Liver (tissue), 3 donors: Measurements from ENCODE around the gene NWD2.

ENCODE experiments used
- FOXA1 ChIP-seq: IDR thresholded peaks from 2 replicates; pipeline ENCODE4 v1.6.1; 2016; ENCODE audit warnings: antibody characterized with exemption
- GABPA ChIP-seq, 2 donors: IDR thresholded peaks in 1 of 2; conservative IDR thresholded peaks in 1 of 2; 2 replicates each; pipeline ENCODE4 v1.6.1; 2016; ENCODE audit warnings: antibody characterized with exemption in 2 of 2, mild to moderate bottlenecking in 1 of 2, moderate library complexity in 1 of 2
- HNF4A ChIP-seq, 2 donors: conservative IDR thresholded peaks; 2 replicates each; pipeline ENCODE4 v1.6.1; 2016; ENCODE audit warnings: antibody characterized with exemption in 2 of 2, mild to moderate bottlenecking in 2 of 2
- HNF4G ChIP-seq: IDR thresholded peaks from 2 replicates; pipeline ENCODE4 v1.6.1; 2016; ENCODE audit warnings: antibody characterized with exemption
- NR2F2 ChIP-seq: IDR thresholded peaks from 2 replicates; pipeline ENCODE4 v1.6.1; 2016; ENCODE audit warnings: antibody characterized with exemption
- RAD21 ChIP-seq, 2 donors: IDR thresholded peaks; 2 replicates each; pipeline ENCODE4 v1.6.1; 2016; ENCODE audit warnings: antibody characterized with exemption in 2 of 2, mild to moderate bottlenecking in 2 of 2
- RXRA ChIP-seq, 2 donors: IDR thresholded peaks; 2 replicates each; pipeline ENCODE4 v1.6.1; 2017 to 2018; ENCODE audit warnings: antibody characterized with exemption in 2 of 2, mild to moderate bottlenecking in 1 of 2
- TAF1 ChIP-seq: conservative IDR thresholded peaks from 2 replicates; pipeline ENCODE4 v1.6.1; 2016; ENCODE audit warnings: antibody characterized with exemption, mild to moderate bottlenecking
- YY1 ChIP-seq: IDR thresholded peaks from 2 replicates; pipeline ENCODE4 v1.6.1; 2016; ENCODE audit warnings: antibody characterized with exemption, mild to moderate bottlenecking
- TF ChIP-seq, protein P1 (sequence below): fragments of 150-350 bp; IDR thresholded peaks from 2 replicates; pipeline ENCODE4 v1.5.1; 2017; ENCODE audit warnings: improper control_type of control experiment, low read depth, low read length; ENCODE audit not compliant: missing input control
- TF ChIP-seq, protein P2 (sequence below): IDR thresholded peaks from 2 replicates; pipeline ENCODE4 v1.6.1; 2016; ENCODE audit warnings: antibody characterized with exemption
- TF ChIP-seq, protein P3 (sequence below): IDR thresholded peaks from 2 replicates; pipeline ENCODE4 v1.6.1; 2016; ENCODE audit warnings: antibody characterized with exemption, mild to moderate bottlenecking
- donor health status: healthy.
- donor health status: healthy.

DNA sequence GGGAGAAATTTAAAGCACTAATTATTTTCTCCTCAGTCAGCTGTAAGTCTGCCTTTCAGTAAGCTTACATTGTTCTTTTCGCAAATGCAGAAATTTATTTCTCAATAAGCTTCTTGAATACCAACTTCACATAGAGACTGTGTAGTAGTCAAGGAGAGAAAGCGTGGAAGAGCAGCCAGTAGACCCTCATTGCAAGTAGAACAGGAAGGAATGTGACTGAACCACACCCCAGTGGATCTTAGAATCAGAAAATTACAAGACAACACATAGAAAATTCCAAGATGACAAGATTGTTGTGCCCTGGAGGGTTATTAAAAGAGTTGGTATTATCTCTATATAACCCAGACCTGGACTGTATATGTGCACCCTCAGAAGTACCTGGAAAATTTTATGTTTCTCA is 224.7 kb downstream of the NWD2 start:
- TF ChIP-seq, protein P1, sequence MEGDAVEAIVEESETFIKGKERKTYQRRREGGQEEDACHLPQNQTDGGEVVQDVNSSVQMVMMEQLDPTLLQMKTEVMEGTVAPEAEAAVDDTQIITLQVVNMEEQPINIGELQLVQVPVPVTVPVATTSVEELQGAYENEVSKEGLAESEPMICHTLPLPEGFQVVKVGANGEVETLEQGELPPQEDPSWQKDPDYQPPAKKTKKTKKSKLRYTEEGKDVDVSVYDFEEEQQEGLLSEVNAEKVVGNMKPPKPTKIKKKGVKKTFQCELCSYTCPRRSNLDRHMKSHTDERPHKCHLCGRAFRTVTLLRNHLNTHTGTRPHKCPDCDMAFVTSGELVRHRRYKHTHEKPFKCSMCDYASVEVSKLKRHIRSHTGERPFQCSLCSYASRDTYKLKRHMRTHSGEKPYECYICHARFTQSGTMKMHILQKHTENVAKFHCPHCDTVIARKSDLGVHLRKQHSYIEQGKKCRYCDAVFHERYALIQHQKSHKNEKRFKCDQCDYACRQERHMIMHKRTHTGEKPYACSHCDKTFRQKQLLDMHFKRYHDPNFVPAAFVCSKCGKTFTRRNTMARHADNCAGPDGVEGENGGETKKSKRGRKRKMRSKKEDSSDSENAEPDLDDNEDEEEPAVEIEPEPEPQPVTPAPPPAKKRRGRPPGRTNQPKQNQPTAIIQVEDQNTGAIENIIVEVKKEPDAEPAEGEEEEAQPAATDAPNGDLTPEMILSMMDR = no peak
- TF ChIP-seq YY1 (no peak), TAF1 (no peak), GABPA (IDR thresholded peaks at IDR 0.05 in 1 of 2, conservative IDR thresholded peaks at IDR 0.05 in 1 of 2) (no peak), NR2F2 (no peak), FOXA1 (no peak), RAD21 (IDR thresholded peaks at IDR 0.05) (no peak), HNF4A (conservative IDR thresholded peaks at IDR 0.05) (no peak), HNF4G (no peak), RXRA (IDR thresholded peaks at IDR 0.05) (no peak)
- TF ChIP-seq, protein P2, sequence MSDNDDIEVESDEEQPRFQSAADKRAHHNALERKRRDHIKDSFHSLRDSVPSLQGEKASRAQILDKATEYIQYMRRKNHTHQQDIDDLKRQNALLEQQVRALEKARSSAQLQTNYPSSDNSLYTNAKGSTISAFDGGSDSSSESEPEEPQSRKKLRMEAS = no peak
- TF ChIP-seq, protein P3, sequence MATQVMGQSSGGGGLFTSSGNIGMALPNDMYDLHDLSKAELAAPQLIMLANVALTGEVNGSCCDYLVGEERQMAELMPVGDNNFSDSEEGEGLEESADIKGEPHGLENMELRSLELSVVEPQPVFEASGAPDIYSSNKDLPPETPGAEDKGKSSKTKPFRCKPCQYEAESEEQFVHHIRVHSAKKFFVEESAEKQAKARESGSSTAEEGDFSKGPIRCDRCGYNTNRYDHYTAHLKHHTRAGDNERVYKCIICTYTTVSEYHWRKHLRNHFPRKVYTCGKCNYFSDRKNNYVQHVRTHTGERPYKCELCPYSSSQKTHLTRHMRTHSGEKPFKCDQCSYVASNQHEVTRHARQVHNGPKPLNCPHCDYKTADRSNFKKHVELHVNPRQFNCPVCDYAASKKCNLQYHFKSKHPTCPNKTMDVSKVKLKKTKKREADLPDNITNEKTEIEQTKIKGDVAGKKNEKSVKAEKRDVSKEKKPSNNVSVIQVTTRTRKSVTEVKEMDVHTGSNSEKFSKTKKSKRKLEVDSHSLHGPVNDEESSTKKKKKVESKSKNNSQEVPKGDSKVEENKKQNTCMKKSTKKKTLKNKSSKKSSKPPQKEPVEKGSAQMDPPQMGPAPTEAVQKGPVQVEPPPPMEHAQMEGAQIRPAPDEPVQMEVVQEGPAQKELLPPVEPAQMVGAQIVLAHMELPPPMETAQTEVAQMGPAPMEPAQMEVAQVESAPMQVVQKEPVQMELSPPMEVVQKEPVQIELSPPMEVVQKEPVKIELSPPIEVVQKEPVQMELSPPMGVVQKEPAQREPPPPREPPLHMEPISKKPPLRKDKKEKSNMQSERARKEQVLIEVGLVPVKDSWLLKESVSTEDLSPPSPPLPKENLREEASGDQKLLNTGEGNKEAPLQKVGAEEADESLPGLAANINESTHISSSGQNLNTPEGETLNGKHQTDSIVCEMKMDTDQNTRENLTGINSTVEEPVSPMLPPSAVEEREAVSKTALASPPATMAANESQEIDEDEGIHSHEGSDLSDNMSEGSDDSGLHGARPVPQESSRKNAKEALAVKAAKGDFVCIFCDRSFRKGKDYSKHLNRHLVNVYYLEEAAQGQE = no peak
